ENCODE data around the gene LRCH4.

The LRCH4 gene

DNA sequence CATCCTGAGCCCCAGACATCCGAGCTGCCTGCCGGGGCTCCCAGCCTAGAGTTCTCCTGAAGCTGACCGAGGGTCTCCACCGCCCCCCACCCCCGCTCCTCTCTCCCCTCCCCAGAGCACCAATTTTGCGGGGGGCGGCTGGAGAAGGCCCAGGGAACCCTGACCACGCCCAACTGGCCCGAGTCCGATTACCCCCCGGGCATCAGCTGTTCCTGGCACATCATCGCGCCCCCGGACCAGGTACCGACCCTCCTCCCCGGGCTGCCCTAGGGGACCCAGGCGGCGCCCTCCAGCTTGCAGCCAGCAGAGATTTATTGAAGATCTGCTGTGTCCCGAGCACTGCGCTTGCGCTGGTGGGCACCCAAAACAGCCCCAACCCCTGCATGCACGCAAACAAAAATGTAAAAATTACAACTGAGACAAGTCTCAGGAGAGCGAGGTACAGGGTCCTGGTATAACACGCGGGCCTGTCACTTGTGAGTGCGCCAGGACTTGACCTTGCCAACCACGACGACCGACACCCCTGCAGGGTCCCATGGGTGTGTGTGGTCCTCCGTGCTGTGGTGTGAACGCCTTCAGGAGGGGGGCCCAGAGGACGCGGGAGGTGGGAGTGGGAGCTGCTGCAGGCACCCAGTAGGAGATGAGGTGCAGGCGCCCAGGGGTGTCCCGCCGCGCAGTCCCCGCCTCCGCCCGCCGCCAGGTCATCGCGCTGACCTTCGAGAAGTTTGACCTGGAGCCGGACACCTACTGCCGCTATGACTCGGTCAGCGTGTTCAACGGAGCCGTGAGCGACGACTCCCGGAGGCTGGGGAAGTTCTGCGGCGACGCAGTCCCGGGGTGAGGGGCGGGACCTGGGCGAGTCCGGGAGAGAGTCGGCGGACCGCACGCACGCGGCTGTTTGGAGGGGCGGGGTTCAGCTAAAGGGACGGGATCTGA is 19.3 kb upstream of the LRCH4 start:
- DNase-seq = no peak

DNA sequence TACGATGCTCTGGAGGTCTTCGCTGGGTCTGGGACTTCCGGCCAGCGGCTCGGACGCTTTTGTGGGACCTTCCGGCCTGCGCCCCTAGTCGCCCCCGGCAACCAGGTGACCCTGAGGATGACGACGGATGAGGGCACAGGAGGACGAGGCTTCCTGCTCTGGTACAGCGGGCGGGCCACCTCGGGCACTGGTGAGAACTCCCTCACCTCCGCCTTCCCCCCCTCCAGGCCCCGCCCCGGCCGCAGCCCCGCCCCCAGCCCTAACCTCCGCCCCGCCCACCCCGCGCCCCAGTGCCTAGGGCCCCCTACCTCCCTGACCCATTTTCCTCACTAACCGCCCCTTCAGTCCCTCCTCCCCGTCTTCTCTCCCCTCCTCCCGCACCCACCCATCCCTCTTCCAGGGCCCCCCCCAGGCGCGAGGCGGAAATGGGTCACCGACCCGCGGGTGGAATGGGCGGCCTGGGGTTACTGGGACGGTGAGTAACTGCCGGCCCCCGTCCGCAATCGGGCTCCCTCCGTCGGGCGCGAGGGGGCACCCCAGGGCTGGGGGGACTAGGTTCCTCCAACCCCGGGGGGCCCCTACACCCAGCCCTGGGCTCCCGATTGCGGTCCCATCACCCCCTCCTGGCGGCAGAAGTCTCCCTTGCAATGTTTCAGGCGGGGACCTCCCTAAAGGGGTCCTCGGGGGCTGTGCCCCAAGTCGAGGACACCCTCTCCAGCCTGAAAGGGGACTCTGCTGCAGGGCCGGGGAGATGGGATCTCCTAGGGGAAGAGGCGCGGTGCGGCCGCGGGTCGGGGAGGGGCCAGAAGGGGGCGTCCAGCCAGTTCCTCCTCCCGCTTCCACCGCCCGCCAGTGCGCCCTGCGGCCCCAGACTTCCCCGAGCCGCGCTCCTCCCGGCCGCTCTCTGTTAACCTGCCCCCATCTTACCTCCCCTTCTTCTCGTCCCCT is 18.4 kb upstream of the LRCH4 start:
- DNase-seq = peak; percentile 38

DNA sequence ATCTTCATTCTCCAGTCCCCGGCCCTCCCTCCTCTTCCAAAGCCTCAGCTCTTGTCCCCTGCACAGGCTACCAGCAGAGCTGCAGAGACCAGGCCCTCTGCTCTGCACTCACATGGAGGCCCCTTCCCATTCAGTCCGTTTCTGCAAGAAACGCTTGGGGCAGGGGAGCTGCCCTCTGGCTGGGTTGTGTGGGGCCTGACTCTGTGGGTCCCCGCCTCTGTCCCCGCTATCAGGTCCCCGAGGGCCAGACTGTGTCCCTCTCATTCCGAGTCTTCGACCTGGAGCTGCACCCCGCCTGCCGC is 17.7 kb upstream of the LRCH4 start:
- DNase-seq = no peak

DNA sequence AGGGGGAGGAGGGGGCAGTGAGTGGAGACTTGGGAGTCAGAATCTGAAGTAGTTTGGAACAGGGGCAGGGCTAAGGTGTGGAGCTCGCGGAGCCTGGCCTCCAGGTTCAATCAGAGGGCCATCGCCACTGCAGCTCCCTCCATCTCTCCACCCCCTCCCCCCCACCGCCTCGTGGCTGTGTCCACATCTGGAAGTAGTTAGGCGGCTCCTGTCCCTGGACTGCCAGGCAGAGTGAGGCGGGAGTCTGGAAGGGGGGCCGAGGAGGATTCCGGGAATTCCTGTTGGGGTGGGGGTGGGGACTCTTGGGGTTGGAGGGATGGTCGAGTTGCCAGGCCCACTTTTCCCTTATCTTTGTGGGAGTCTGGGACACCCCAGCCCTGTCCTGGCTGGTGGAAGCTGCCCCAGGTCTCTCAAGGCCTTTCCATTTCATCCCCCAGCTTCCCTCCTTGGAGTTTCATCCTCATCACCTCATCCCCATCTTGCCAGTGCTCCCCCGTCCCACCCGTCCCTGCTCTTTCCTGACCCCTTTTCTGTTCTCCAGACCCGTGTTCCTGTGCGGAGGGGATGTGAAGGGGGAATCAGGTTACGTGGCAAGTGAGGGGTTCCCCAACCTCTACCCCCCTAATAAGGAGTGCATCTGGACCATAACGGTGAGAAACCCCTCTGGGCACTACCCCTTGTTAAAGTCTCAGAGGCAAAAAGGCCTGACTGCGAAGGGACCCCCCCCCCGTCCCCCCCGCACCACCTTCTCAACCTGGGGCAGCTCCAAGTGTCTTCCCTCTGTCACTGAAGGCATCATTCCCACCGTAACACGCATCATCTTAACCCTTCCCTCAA is 17.2 kb upstream of the LRCH4 start:
- DNase-seq = no peak

DNA sequence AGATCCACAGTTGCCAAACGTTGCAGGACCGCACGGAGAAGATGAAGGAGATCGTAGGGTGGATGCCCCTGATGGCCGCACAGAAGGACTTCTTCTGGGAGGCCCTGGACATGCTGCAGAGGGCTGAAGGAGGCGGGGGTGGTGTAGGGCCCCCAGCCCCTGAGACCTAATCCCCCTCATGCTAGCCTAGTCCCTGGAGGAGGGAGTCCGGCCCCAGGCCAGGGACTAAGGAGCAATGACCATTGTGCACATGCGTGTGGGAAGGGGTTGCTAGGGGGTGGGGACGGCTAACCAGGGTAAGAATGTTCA is 14.8 kb upstream of the LRCH4 start:
- no peak for DNase-seq

DNA sequence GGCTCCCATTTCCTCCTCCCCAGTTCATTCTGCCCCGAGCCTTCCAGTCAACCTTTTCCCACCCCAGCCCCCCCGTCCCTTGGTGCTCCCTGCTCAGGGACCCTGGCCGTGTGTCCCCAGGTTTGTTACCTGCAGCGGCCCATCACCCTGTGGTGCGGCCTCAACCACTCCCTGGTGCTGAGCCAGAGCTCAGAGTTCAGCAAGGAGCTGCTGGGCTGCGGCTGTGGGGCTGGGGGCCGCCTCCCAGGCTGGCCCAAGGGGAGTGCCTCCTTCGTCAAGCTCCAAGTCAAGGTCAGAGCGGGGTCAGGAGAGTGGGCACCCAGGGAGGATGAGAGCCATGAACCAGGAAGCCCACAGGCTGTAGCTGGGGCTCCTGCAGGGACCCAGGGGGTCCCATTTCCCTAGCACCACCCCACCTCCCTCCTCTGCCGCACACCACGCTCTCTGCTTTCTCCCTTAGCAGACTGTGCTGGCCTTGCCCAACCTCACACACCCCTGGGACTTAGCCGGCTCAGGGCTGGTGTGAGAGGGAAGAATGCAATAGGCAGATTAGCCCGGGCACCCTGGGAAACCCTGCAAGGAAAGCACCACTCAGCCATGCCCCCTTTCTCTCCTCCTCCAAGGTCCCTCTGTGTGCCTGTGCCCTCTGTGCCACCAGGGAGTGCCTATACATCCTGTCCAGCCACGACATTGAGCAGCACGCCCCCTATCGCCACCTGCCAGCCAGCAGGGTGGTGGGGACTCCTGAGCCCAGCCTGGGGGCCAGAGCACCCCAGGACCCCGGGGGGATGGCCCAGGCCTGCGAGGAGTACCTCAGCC is 14.2 kb upstream of the LRCH4 start:
- DNase-seq = no peak

DNA sequence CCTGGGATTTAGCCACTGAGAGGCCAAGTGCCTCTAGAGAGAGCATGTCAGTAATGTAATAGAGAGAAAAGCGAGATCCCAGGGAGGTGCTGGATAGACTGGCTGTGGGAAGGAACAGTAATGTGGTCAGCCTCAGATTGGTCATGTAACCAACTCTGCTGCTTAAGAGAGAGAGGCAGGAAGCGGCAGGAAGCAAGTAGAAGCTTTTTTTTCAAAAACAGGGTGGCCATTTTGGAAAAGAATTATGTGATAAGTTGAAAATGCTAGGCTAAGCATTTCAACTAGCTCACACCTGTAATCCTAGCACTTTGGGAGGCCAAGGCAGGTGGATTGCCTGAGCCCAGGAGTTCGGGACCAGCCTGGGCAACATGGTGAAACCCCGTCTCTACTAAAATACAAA is 12.5 kb upstream of the LRCH4 start:
- DNase-seq = no peak

DNA sequence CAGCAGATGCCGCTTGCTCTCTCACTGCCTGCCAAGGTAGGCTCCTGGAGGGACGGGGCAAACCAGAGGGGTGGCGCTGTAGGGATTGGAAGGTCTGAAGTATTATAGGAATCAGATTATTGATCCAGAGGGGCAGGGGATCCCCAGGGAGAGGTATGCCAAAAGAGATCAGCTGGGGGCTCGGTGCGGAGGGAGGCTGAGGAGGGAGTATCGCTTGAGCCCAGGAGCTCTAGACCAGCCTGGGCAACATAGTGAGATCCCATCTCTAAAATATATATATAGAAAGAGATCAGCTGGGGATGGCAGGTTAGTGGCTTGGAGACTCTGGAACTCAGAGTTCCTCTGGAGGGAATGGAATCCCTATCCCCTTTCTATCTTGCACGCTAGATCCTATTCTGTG is 9.3 kb upstream of the LRCH4 start:
- no peak for DNase-seq

DNA sequence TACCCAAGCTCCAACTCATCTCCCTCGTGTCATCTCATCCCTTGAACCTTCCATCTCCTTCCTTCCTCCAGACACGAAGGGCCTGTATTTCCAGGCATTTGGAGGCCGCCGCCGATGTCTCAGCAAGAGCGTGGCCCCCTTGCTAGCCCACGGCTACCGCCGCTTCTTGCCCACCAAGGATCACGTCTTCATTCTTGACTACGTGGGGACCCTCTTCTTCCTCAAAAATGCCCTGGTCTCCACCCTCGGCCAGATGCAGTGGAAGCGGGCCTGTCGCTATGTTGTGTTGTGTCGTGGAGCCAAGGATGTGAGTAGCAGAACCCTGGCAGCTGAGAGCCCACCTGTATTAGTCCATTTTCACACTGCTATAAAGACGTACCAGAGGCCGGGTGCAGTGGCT is 5.7 kb upstream of the LRCH4 start:
- DNase-seq = no peak

DNA sequence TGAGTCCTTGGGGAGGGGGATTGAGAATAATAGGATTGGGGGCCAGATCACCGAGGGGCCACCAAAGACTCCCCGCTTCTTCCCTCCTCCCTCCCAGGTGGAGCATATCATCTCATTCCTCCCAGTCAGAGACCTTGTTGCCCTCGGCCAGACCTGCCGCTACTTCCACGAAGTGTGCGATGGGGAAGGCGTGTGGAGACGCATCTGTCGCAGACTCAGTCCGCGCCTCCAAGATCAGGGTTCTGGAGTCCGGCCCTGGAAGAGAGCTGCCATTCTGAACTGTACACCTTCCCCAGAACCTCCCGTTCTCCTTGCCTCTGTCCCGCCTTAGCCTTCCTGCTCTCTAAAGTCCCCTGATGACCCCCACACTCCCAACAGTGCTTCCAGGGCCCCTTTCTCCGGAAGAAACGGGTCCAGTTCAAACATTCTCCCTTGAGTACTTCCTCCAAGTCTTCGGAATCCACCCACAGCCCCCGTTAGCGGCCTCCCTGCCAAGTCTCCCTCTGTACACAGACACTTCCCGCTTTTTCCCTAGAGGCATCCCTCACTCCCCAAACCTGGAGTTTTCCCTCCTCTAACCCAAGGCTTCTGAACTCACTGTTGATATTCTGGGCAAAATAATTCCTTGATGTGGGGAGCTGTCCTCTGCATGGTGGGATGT is 4.3 kb upstream of the LRCH4 start:
- DNase-seq = no peak

DNA sequence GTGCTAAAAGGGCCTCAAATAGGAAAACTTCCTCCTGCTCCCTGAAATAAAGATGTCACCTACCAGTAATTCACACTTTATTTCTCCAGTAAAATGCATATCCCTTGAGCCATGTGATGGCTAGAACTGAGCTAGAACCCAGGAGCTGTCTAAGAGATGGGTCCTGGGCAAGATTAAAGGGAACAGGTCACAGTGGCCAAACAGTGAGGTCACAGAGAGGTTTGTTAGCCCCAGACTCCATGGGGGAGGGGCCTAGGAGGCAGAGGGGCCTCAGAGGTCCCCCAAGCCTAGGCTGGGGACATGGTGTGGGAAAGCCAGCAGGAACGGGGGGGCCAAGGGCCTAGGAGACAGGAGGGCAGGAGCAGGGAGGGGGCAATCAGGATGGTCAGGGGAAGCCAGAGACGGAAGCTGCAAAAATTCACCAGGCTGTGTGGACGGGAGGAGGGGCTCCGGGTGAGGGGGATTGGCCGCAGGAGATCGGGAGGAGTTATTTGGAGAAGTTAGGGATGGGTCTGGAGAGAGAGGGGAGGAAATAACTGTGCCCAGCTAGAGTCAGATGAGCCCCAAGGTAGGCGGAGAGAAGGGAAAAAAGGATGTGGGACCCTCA is 3.5 kb upstream of the LRCH4 start:
- DNase-seq = no peak

DNA sequence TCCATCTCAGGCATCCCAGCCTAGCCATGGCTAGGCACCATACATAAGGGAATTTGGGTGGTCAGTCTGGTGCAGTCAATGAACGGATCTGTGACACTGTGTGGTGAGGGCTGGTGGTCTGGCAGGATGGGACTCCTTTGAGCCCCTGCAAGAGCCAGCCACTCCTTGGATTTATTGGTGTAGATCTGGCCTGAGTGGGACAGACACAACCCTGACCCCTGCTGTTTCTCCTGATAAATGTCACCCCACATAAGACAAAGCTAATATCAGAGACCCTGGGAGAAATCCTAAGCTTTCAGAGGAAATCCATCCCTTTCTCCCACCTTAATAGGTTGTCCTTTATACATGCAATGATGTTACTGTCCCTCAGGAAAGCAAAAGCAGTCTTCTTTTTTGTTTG is 2.5 kb upstream of the LRCH4 start:
- no peak for DNase-seq

DNA sequence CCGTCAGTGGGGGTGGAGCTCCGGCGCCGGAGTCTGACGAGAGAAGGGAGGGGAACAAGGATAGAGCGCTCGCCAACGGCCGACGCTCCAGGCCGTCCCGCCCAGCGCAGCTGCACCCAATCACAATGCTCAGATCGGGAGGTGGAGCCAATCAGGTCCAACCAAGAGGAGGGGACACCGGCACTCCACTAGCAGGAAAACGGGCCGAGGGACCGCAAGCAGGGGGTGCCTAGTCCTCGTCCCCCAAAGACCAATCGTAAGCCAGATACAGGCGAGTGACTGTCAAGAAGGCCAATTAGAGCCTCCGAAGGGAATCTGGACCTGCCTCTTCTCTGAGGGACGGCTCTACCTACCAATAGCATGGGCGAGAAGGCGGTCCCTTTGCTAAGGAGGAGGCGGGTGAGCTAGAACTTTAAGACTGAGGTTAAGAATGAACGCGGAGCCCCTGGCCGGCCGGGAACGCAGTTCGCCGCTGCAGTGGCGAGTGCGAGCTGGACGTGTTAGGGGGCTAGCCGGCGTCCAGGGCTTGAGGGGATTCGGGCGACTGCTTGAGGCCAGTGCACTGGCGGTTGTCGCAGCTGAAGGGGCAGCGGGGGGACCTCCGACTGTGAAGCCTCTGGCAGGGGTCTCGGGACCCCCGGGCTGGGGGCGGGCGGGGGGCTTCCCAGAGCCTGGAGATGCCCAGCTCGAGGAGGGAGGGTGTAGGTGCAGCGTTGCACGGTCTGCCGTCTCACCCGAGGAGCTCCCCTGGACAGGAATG is 517 bp upstream of the LRCH4 start, which contains the start of gene FBXO24:
FBXO24 (plus strand) TSS at position 63 of the 760 bp plus-strand sequence; CDS start at position 361, 298 bp downstream.
- peak; percentile 99 for DNase-seq

DNA sequence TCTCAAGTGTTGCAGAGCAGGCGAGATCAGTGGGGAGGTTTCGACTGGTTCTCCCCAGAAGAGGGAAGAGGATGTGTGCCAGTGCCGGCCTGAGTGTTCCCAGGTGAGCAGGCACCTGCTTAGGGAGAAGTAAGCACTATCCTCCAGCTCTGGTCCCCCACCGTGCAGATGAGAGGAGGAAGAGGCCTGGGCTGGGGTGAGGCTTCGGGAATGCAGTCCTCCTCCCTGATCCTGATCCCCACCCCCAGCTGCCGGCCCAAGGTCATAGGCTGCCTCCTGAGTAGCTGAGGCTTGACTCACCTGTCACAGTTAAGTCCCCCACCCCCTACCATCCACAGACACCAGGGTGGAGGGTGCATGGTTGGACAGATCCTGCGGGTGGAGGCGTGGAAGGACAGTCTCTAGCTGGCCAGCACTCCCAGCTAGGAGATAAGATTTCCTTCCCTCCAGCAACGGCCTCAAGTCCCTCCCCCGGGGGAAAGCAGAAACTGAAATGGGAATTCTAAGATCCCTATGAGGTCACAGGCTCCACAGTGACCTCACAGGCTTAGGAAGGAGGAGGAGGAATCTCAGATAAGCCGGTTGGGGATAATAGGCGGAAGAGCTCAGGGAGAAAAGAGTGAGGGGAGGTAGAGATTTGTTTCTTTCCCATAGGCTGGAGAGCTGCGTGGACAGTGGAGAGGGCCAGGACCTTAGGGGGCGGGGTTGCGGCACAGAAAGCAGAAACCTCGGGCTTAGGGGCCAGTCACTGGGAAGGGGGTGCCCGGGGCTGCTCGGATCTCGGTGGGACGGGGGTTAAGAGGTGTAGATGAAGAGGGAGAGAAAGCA is 1.0 kb downstream of the LRCH4 start:
- DNase-seq = no peak

DNA sequence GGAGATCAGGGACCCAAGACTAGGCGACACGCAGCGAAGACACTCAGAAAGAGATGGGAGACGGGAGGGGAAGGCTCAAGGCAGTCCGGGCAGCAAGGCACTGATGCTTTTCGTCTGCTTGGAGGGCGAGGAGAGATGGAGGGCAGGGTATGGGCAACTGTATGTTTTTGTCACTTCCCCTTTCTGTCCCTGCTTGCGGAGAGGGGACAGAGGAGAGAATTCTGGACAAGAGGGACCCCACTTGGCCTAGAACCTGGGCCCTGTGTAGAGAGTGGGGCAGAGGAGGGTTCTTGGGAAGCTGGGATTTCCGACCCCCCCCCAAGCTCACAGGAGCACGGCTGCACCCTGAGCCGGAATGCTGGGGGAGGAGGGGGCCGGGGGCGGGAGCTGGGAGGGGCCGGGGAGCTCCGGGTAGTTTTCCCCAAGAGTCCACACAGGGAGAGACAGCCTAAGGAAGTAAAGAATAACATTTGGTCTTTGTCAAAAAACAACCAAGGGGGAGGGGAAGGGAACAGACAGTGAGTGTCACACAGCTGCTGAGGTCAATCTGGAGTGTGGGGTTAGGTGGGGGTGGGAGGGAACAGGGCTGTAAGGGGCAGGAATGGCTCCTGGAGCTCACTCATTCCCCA is 1.8 kb downstream of the LRCH4 start:
- no peak for DNase-seq

DNA sequence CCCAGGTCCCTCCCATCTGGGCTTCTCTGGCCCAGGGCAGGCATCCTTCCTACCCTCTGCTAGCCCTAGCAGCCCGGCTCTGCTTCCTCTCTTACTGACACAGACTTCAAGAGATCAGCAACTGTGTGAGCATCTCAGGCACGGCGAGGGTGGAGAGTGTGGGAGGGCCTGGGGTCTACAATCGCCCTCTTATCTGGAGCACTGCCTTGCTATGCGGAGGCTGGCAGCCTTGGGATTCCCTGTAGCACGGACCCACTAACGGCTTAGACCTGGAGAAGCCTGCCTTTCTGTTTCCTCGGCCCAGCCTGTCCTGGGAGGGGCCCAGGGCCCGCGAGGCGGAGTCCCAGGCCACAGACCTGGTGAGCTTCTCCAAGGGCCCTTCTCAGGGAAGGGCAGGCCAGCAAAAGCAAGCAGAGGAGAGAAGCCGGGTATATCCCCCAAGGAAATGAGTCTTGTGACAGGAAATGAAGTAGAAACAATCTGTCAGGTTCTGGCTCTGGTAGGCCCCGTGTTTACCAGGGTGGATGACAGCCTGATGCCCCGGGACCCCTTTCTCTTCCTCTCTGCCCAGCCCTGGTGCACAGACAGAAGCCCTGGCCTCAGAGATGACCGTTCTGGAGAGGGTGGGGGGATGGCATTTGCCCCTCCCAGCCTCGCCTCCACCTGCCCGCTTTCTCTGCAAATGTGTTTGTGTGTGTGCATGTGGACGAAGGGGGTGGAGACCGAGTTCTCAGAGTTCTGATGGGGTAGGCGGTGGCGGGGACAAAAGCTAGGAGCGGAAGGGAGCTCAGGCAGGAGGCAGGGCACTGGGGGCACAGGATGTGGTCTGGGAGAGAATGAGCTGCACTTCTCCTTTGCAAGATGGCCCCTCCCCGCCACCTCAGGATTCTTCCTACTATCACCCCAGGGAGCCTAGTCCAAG is 2.5 kb downstream of the LRCH4 start:
- DNase-seq = no peak

DNA sequence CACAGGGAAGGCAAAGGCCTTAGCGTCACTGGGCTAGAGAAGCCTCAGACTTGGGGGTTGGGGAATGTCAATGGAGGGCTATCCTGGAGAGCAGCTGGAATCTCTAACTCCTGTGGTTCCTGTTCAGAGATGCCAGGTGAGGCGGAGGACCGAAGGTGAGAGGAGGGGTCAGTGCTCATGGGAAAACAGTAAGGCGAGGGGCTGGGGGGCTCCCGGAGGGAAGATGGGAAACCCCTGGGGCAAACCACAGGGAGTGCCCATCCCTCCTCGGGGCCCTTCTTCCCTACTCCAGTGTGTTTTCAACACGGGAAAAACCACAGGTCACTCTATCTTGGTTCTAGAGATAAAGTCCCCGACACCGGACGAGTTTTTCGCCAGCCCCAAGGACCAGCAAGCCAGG is 3.3 kb downstream of the LRCH4 start:
- no peak for DNase-seq

DNA sequence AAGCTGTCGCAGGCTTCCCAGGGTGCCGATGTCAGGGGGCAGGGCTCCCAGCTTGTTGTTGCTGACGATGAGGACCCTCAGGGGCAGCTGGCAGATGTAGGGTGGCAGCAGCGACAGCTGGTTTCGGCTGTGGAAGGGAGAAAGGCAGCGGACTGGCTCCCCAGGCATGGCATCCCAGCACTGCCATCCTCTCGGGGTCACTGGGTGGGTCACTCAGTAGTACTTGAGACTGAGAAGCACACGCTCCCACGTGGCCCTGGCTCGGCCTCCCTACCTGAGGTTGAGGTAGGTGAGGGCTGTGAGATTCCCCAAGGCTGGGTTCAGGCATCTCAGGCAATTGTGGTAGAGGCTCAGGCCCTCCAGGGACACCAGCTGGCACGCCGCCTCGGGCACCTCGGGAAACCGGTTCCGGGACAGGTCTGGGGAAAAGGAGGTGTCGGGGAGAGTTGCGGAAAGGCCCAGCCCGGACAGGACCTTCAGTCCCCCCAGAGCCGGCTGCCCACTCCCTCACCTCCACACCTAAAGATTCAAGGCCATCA is 3.8 kb downstream of the LRCH4 start:
- no peak for DNase-seq
